Tongue (tissue), 2 donors: ENCODE data around the gene GCFC2. TPM values are rescaled to one million over a fixed set of nuclear protein-coding genes. Genes with fewer than 3 reads are reported as not detected.
"Not testable (repeated sequence)": the region's sequence is repeated elsewhere in the genome, so short reads cannot be mapped to it uniquely, and the experiment has no call there.

Experiments used
- DNase-seq: peaks from one replicate; pipeline ENCODE4 v3.0.0-alpha.2; 2015
- total RNA-seq: library from RNA; depleted of rRNA; stranded (reverse); fragments of >200 nt; gene quantifications from one replicate; pipeline ENCODE4 v1.2.3, GENCODE V29; 2014

The GCFC2 gene
- 33.0 TPM for total RNA-seq

- peak; percentile 95 for DNase-seq
These were observed at the start of gene GCFC2 for GRCh38 chr2:75710577-75711253. Gene GCFC2 (minus strand): TSS chr2:75710915. CDS start chr2:75710855, 60 bp downstream.

- DNase-seq, result no peak
These were observed 42.1 kb upstream of the GCFC2 start for GRCh38 chr2:75752828-75753227.

- DNase-seq, result no peak
These were observed 41.2 kb upstream of the GCFC2 start for GRCh38 chr2:75751824-75752468.

- no peak for DNase-seq
These were observed 40.6 kb upstream of the GCFC2 start for GRCh38 chr2:75751360-75751759.

GRCh38 chr2:75737961-75738360 is 27.2 kb upstream of the GCFC2 start:
- DNase-seq, result no peak

- no peak for DNase-seq
These were observed 25.6 kb upstream of the GCFC2 start for GRCh38 chr2:75736276-75736675.

- peak; percentile 18 for DNase-seq
These were observed 19.1 kb upstream of the GCFC2 start for GRCh38 chr2:75729861-75730260.

- no peak for DNase-seq
These were observed 18.1 kb upstream of the GCFC2 start for GRCh38 chr2:75728614-75729419.

- DNase-seq, result no peak
These were observed 12.0 kb upstream of the GCFC2 start for GRCh38 chr2:75722687-75723086.

GRCh38 chr2:75720525-75720924 is 9.8 kb upstream of the GCFC2 start:
- DNase-seq, result no peak

- no peak for DNase-seq
These were observed 8.9 kb upstream of the GCFC2 start for GRCh38 chr2:75719616-75720015.

GRCh38 chr2:75716406-75716805 is 5.7 kb upstream of the GCFC2 start:
- DNase-seq, result peak; percentile 21

GRCh38 chr2:75711590-75711989 is 875 bp upstream of the GCFC2 start:
- DNase-seq, result not testable (repeated sequence)

- no peak for DNase-seq
These were observed 517 bp downstream of the GCFC2 start for GRCh38 chr2:75710220-75710576.

- no peak for DNase-seq
These were observed 1.4 kb downstream of the GCFC2 start for GRCh38 chr2:75709297-75709696.

- no peak for DNase-seq
These were observed 2.8 kb downstream of the GCFC2 start for GRCh38 chr2:75707901-75708300.

- peak; percentile 11 for DNase-seq
These were observed 4.8 kb downstream of the GCFC2 start for GRCh38 chr2:75705921-75706320.

GRCh38 chr2:75703589-75704287 is 7.0 kb downstream of the GCFC2 start:
- no peak for DNase-seq

- no peak for DNase-seq
These were observed 8.1 kb downstream of the GCFC2 start for GRCh38 chr2:75702593-75702992.

GRCh38 chr2:75698918-75699317 is 11.8 kb downstream of the GCFC2 start:
- DNase-seq, result no peak

- DNase-seq, result no peak
These were observed 22.5 kb downstream of the GCFC2 start for GRCh38 chr2:75688196-75688595.

GRCh38 chr2:75683430-75683829 is 27.3 kb downstream of the GCFC2 start:
- not testable (repeated sequence) for DNase-seq

- no peak for DNase-seq
These were observed 30.3 kb downstream of the GCFC2 start for GRCh38 chr2:75680402-75680801.
